ENCODE data around the gene KDM6A. TPM values are rescaled to one million over a fixed set of nuclear protein-coding genes. Genes with fewer than 3 reads are reported as not detected.

The KDM6A gene
- total RNA-seq, 1 experiment from 2014 or later = 45.0 TPM

- TF ChIP-seq CTCF (IDR thresholded peaks at IDR 0.05) (no peak), STAT6 (CRISPR knock-in tag; conservative IDR thresholded peaks at IDR 0.05; ENCODE audit: low read depth) (no peak)
Measured at GRCh38 chrX:44829832-44830231, 43.2 kb upstream of the KDM6A start (continued).

GRCh38 chrX:44842550-44843317 lies 30.3 kb upstream of the KDM6A start:
- Mint-ChIP-seq H3K9me3 (no peaks in the 10 kb centered on the region), H3K27ac (no peak overlapping the region), H3K4me3 (no peak overlapping the region), H3K4me1 (no peaks in the 10 kb centered on the region), H3K36me3 (no peaks in the 10 kb centered on the region), H3K27me3 (ENCODE audit: low read depth) (no peaks in the 10 kb centered on the region)
- no peak for ATAC-seq
- TF ChIP-seq CTCF (IDR thresholded peaks at IDR 0.05) (no peak), ATF1 (CRISPR knock-in tag; IDR thresholded peaks at IDR 0.05) (no peak), PREB (CRISPR knock-in tag; IDR thresholded peaks at IDR 0.05; ENCODE audit: borderline replicate concordance) (no peak)
- ChIA-PET CTCF (no interaction called here), POLR2A (no interaction called here)
- no peak for DNase-seq (ENCODE audit: low spot score)

GRCh38 chrX:44843318-44843702 lies 29.7 kb upstream of the KDM6A start:
- Mint-ChIP-seq H3K36me3 (no peaks in the 10 kb centered on the region), H3K27me3 (ENCODE audit: low read depth) (no peaks in the 10 kb centered on the region), H3K4me1 (no peaks in the 10 kb centered on the region), H3K9me3 (no peaks in the 10 kb centered on the region), H3K27ac (no peak overlapping the region), H3K4me3 (no peak overlapping the region)
- DNase-seq (ENCODE audit: low spot score) (no peak), ATAC-seq (no peak)
- ChIA-PET CTCF (no interaction called here), POLR2A (no interaction called here)
- TF ChIP-seq IRF1 (CRISPR knock-in tag; IDR thresholded peaks at IDR 0.05) (no peak), FOXJ3 (CRISPR knock-in tag; IDR thresholded peaks at IDR 0.05; ENCODE audit: borderline replicate concordance) (no peak), PREB (CRISPR knock-in tag; IDR thresholded peaks at IDR 0.05; ENCODE audit: borderline replicate concordance) (no peak), EMX1 (CRISPR knock-in tag; IDR thresholded peaks at IDR 0.05) (no peak), ATF1 (CRISPR knock-in tag; IDR thresholded peaks at IDR 0.05) (no peak), TP53 (CRISPR knock-in tag; IDR thresholded peaks at IDR 0.05) (no peak), AR (CRISPR knock-in tag; IDR thresholded peaks at IDR 0.05) (no peak), ZSCAN18 (CRISPR knock-in tag; IDR thresholded peaks at IDR 0.05) (no peak), NR2C2 (CRISPR knock-in tag; IDR thresholded peaks at IDR 0.05) (no peak), RELA (CRISPR knock-in tag; IDR thresholded peaks at IDR 0.05; ENCODE audit: borderline replicate concordance) (no peak), OVOL2 (CRISPR knock-in tag; IDR thresholded peaks at IDR 0.05; ENCODE audit: borderline replicate concordance) (no peak), SMAD3 (CRISPR knock-in tag; IDR thresholded peaks at IDR 0.05; ENCODE audit: borderline replicate concordance) (no peak), ZNF416 (CRISPR knock-in tag; IDR thresholded peaks at IDR 0.05) (no peak), NFE2L1 (CRISPR knock-in tag; IDR thresholded peaks at IDR 0.05) (no peak)

Measured in WTC11 (cell line).